H9 (cell line): ENCODE measurements around the gene DEPP1. TPM values are rescaled to one million over a fixed set of nuclear protein-coding genes. Genes with fewer than 3 reads are reported as not detected.

Experiments used
- DNase-seq: peaks from one replicate; pipeline ENCODE4 v3.0.0-alpha.2; 2017
- H2AFZ ChIP-seq: one replicate; pipeline ENCODE4 v1.6.1; 2013; ENCODE audit warnings: mild to moderate bottlenecking, low read length, control low read depth, moderate library complexity
- H2AK5ac ChIP-seq: 2 replicates; pipeline ENCODE4 v1.6.1; 2013; ENCODE audit warnings: low read length, control low read depth, mixed read lengths; ENCODE audit not compliant: insufficient read length
- H2BK120ac ChIP-seq: one replicate; pipeline ENCODE4 v1.6.1; 2013; ENCODE audit warnings: low read depth, mild to moderate bottlenecking, low read length, control low read depth, inconsistent platforms; ENCODE audit not compliant: poor library complexity, severe bottlenecking
- H2BK12ac ChIP-seq: 2 replicates; pipeline ENCODE4 v1.6.1; 2013; ENCODE audit warnings: low read length, control low read depth, mixed read lengths, low read depth; ENCODE audit not compliant: insufficient read length
- H2BK15ac ChIP-seq: 2 replicates; pipeline ENCODE4 v1.6.1; 2013; ENCODE audit warnings: low read depth, low read length, control low read depth
- H2BK20ac ChIP-seq: one replicate; pipeline ENCODE4 v1.6.1; 2013; ENCODE audit warnings: low read depth, mild to moderate bottlenecking, low read length, control low read depth, inconsistent platforms; ENCODE audit not compliant: poor library complexity, severe bottlenecking
- H2BK5ac ChIP-seq: 2 replicates; pipeline ENCODE4 v1.6.1; 2013; ENCODE audit warnings: low read length, control low read depth, mixed read lengths; ENCODE audit not compliant: insufficient read length
- H3K14ac ChIP-seq: 2 replicates; pipeline ENCODE4 v1.6.1; 2013; ENCODE audit warnings: low read length, control low read depth; ENCODE audit not compliant: insufficient read depth
- H3K18ac ChIP-seq: 2 replicates; pipeline ENCODE4 v1.6.1; 2013; ENCODE audit warnings: low read depth, mild to moderate bottlenecking, mixed read lengths, low read length, control low read depth; ENCODE audit not compliant: insufficient read length
- H3K23ac ChIP-seq: 2 replicates; pipeline ENCODE4 v1.6.1; 2013; ENCODE audit warnings: low read length, control low read depth, mixed read lengths, low read depth; ENCODE audit not compliant: insufficient read length
- H3K23me2 ChIP-seq: 2 replicates; pipeline ENCODE4 v1.6.1; 2013; ENCODE audit warnings: low read depth, mild to moderate bottlenecking, mixed read lengths, low read length, control low read depth; ENCODE audit not compliant: insufficient read length, poor library complexity, severe bottlenecking
- H3K27ac ChIP-seq: 2 replicates; pipeline ENCODE4 v1.5.1; 2013; ENCODE audit warnings: low read length, control low read depth, mixed read lengths, low read depth; ENCODE audit not compliant: insufficient read length
- H3K27me3 ChIP-seq: 2 replicates; pipeline ENCODE4 v1.6.1; 2013; ENCODE audit warnings: low read length, control low read depth, inconsistent platforms; ENCODE audit not compliant: insufficient read depth
- H3K4ac ChIP-seq: 2 replicates; pipeline ENCODE4 v1.6.1; 2013; ENCODE audit warnings: low read depth, mild to moderate bottlenecking, control low read depth, inconsistent platforms, low read length, moderate library complexity
- H3K4me1 ChIP-seq: 2 replicates; pipeline ENCODE4 v1.6.1; 2013; ENCODE audit warnings: low read length, control low read depth, inconsistent platforms; ENCODE audit not compliant: insufficient read depth
- H3K4me2 ChIP-seq: 2 replicates; pipeline ENCODE4 v1.6.1; 2013; ENCODE audit warnings: low read length, control low read depth, mixed read lengths; ENCODE audit not compliant: insufficient read length, insufficient read depth
- H3K56ac ChIP-seq: 2 replicates; pipeline ENCODE4 v1.6.1; 2013; ENCODE audit warnings: low read depth, mild to moderate bottlenecking, mixed read lengths, low read length, control low read depth; ENCODE audit not compliant: insufficient read length
- H3K79me1 ChIP-seq: 2 replicates; pipeline ENCODE4 v1.6.1; 2013; ENCODE audit warnings: low read depth, mild to moderate bottlenecking, moderate library complexity, low read length, control low read depth, inconsistent platforms; ENCODE audit not compliant: insufficient read depth, poor library complexity, severe bottlenecking
- H3K79me2 ChIP-seq: 2 replicates; pipeline ENCODE4 v1.6.1; 2013; ENCODE audit warnings: low read length, control low read depth, inconsistent platforms; ENCODE audit not compliant: insufficient read depth
- H3K9ac ChIP-seq: 2 replicates; pipeline ENCODE4 v1.6.1; 2013; ENCODE audit warnings: low read length, control low read depth, mixed read lengths; ENCODE audit not compliant: insufficient read length; ENCODE audit errors: extremely low read depth
- H3K9me3 ChIP-seq: one replicate; pipeline ENCODE4 v1.6.1; 2013; ENCODE audit warnings: low read depth, low read length, inconsistent platforms; ENCODE audit not compliant: control insufficient read depth
- H3T11ph ChIP-seq: one replicate; pipeline ENCODE4 v1.6.1; 2013; ENCODE audit warnings: mild to moderate bottlenecking, low read length, control low read depth, inconsistent platforms
- H4K20me1 ChIP-seq: one replicate; pipeline ENCODE4 v1.6.1; 2013; ENCODE audit not compliant: control insufficient read depth, insufficient read length, insufficient read depth
- H4K5ac ChIP-seq: 2 replicates; pipeline ENCODE4 v1.6.1; 2013; ENCODE audit warnings: low read depth, mild to moderate bottlenecking, mixed read lengths, low read length, control low read depth; ENCODE audit not compliant: insufficient read length
- H4K8ac ChIP-seq: replicated peaks from 2 replicates; pipeline ENCODE4 v1.6.1; 2013; ENCODE audit warnings: low read length, control low read depth, mixed read lengths, low read depth; ENCODE audit not compliant: insufficient read length
- H4K91ac ChIP-seq: 2 replicates; pipeline ENCODE4 v1.6.1; 2013; ENCODE audit warnings: low read depth, mild to moderate bottlenecking, moderate library complexity, mixed read lengths, low read length, control low read depth; ENCODE audit not compliant: insufficient read length
- H3K27ac Mint-ChIP-seq, 3 experiments: 2 replicates in 2 of 3; 3 replicates in 1 of 3; pipeline ENCODE4 v1.8.0; 2020 to 2021; ENCODE audit warnings: mixed read lengths in 3 of 3, mild to moderate bottlenecking in 1 of 3, moderate library complexity in 1 of 3
- H3K27me3 Mint-ChIP-seq: 2 replicates; pipeline ENCODE4 v1.8.0; 2021; ENCODE audit warnings: low read depth, mild to moderate bottlenecking, moderate library complexity, mixed read lengths
- H3K36me3 Mint-ChIP-seq, 3 experiments: 2 replicates in 2 of 3; 3 replicates in 1 of 3; pipeline ENCODE4 v1.8.0; 2020 to 2021; ENCODE audit warnings: low read depth in 3 of 3, mixed read lengths in 3 of 3; ENCODE audit not compliant: insufficient read depth in 1 of 3
- H3K4me1 Mint-ChIP-seq, 2 experiments: 2 replicates each; pipeline ENCODE4 v1.8.0; 2020; ENCODE audit warnings: mixed read lengths in 2 of 2
- H3K4me3 Mint-ChIP-seq, 2 experiments: 2 replicates in 1 of 2; 3 replicates in 1 of 2; pipeline ENCODE4 v1.8.0; 2020 to 2021; ENCODE audit warnings: mild to moderate bottlenecking in 2 of 2, mixed read lengths in 2 of 2, moderate library complexity in 1 of 2
- H3K9me3 Mint-ChIP-seq, 2 experiments: 2 replicates in 1 of 2; 3 replicates in 1 of 2; pipeline ENCODE4 v1.8.0; 2020; ENCODE audit warnings: mild to moderate bottlenecking in 2 of 2, mixed read lengths in 2 of 2, moderate library complexity in 1 of 2
- CTCF ChIP-seq: fragments of 200-600 bp; sonication (generic); conservative IDR thresholded peaks from 3 replicates; pipeline ENCODE4 v1.8.0; 2021; ENCODE audit warnings: antibody characterized with exemption, mild to moderate bottlenecking
- WGBS: extraction: QIAGEN DNeasy Blood & Tissue Kit; methylation state at CpG from one replicate; pipeline ENCODE4 v1.1.7; 2013; ENCODE audit warnings: missing lambda C conversion rate, low lambda C conversion rate, mixed read lengths; ENCODE audit not compliant: insufficient read length; ENCODE audit errors: extremely low coverage; 5-methylcytosine and 5-hydroxymethylcytosine counted together
- total RNA-seq: library from RNA; stranded (reverse); gene quantifications from 2 replicates; pipeline ENCODE4 v1.2.1, GENCODE V29; 2021

Gene DEPP1
- total RNA-seq, 1 experiment from 2014 or later: 2.4 TPM

- H3K9me3 Mint-ChIP-seq: no peaks in the 10 kb centered on the region; a peak in 2 of 5 replicates
- H4K8ac ChIP-seq: no peak overlapping the region
- H3K4me2 ChIP-seq: no peak overlapping the region
- H3K23me2 ChIP-seq: no peaks in the 10 kb centered on the region
- H3K9me3 ChIP-seq: no peaks in the 10 kb centered on the region
- no peaks in the 10 kb centered on the region for H3K79me2 ChIP-seq
- no peak overlapping the region for H3K27ac Mint-ChIP-seq
- no peak for DNase-seq
- no peak overlapping the region for H2BK12ac ChIP-seq
- no peaks in the 10 kb centered on the region for H3K27me3 ChIP-seq
- H3K79me1 ChIP-seq: no peaks in the 10 kb centered on the region
- H3K4me1 ChIP-seq: peaks cover 7% of the 10 kb centered on the region; the same call in 1 of the 2 replicates
- H3K36me3 Mint-ChIP-seq: peaks cover 5 to 22% (median 8%) of the 10 kb centered on the region in 3 experiments; a peak in 5 of 7 replicates
- peaks cover 3% of the 10 kb centered on the region for H3K27me3 Mint-ChIP-seq
- no peak overlapping the region for H3K23ac ChIP-seq
- no peak overlapping the region for H4K5ac ChIP-seq
- H3K18ac ChIP-seq: no peak overlapping the region
- H2BK120ac ChIP-seq: no peak overlapping the region
- no peak overlapping the region for H3K27ac ChIP-seq
- H2AFZ ChIP-seq: no peak overlapping the region
- no peak overlapping the region for H3K14ac ChIP-seq
- no peaks in the 10 kb centered on the region for H4K20me1 ChIP-seq
- no peak overlapping the region; a peak in 1 of 5 replicates for H3K4me3 Mint-ChIP-seq
- no peak overlapping the region for H3T11ph ChIP-seq
- no peak overlapping the region for H2BK20ac ChIP-seq
- no CpG with 5 or more reads among the region's 5 CpGs for WGBS
- no peak overlapping the region for H4K91ac ChIP-seq
- H3K4me1 Mint-ChIP-seq: peaks cover 69 to 77% of the 10 kb centered on the region in 2 experiments
- no peak overlapping the region for H3K4ac ChIP-seq
- no peak overlapping the region for H3K56ac ChIP-seq
- no peak overlapping the region for H2BK15ac ChIP-seq
- H2AK5ac ChIP-seq: no peak overlapping the region
- no peak overlapping the region for H3K9ac ChIP-seq
- no peak overlapping the region for H2BK5ac ChIP-seq
- no peak for TF ChIP-seq CTCF
Observed at GRCh38 chr10:44991571-44991970, 13.0 kb upstream of the DEPP1 start.
